HL-60 (cell line): ENCODE data around the gene SDHAF2.

Source experiments
- CTCF ChIP-seq: IDR thresholded peaks from one replicate; pipeline ENCODE4 v1.5.1; 2011; ENCODE audit warnings: low read length, control low read depth, inconsistent platforms; ENCODE audit not compliant: insufficient read depth
- GABPA ChIP-seq: IDR thresholded peaks from 2 replicates; pipeline ENCODE4 v1.6.1; 2012; ENCODE audit warnings: low read depth

GRCh38 chr11:61413496-61413895 is 16.4 kb upstream of the SDHAF2 start:
- TF ChIP-seq CTCF: no peak
- no peak for TF ChIP-seq GABPA
